HS-27A (cell line): ENCODE data around the gene RASSF10.

Experiments
- DNase-seq: peaks from one replicate; pipeline ENCODE4 v3.0.0-alpha.2; 2012; ENCODE audit warnings: low read depth, missing footprints

The RASSF10 gene

GRCh38 chr11:13008625-13009475 is at the start of gene RASSF10:
TSS of gene RASSF10 (plus strand) at chr11:13009316. CDS start at chr11:13009577, 261 bp downstream.
- no peak for DNase-seq

DNA sequence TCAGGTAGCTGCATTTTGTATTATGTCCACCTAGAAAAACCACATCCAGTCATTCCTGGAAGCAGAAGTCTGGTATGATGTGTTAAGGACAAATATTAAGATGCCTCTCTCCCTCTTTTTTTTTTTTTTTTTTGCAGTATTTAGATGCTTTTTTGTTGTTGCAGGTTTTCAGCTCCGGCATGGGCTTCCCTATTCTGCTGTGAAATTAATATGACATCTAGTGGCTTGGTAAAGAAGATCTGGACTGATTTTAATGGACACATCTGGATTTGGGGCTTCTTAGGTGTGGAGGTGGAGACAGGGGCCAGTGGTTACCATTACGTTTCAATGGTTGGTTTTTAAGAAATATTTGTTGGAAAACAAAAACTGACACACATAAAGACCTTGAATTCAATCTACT is 47.5 kb upstream of the RASSF10 start:
- no peak for DNase-seq

DNA sequence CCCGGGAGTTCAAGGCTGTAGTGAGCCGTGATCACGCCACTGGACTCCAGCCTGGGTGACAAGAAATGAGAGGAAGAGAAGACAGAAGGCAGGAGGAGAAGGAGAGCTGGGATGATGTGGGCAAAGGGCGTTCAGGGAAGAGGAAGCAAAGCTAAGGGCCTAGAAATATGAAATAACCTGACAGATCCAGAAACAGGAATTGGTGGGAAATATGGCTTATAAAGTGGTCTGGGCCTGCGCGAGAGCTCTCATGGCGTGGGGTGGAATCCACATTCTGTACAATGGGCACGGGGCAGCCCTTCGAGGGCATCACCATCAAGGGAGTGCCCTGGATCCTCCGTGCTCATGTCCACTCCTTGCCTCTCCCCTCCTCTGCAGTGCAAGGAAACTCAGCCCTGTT is 46.8 kb upstream of the RASSF10 start:
- no peak for DNase-seq

DNA sequence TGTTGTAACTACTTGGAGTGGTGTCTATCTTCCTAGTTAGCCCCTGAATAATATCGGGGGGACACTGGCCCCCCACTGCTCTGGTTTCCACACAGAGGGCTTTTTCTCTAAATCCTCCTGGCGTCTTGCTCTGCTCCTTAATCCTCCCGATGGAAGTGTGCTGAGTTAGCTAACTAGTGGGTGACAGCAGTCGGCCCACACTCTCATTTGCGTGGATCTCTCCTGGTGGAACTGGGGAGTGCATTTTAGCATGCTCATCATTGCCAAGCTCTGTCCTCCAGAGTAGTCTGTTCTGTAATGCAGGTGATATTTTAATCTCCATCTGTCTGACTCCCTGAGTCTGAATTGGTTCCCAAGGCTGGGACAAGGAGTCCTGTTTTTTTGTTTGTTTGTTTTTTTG is 46.1 kb upstream of the RASSF10 start:
- DNase-seq = no peak

- DNase-seq = peak; percentile 33
Measured at GRCh38 chr11:12963792-12964536, 45.2 kb upstream of the RASSF10 start.

GRCh38 chr11:12964650-12965049 is 44.5 kb upstream of the RASSF10 start:
- DNase-seq = no peak

GRCh38 chr11:12966002-12966401 is 43.1 kb upstream of the RASSF10 start:
- no peak for DNase-seq

GRCh38 chr11:12968101-12968500 is 41.0 kb upstream of the RASSF10 start:
- no peak for DNase-seq

DNA sequence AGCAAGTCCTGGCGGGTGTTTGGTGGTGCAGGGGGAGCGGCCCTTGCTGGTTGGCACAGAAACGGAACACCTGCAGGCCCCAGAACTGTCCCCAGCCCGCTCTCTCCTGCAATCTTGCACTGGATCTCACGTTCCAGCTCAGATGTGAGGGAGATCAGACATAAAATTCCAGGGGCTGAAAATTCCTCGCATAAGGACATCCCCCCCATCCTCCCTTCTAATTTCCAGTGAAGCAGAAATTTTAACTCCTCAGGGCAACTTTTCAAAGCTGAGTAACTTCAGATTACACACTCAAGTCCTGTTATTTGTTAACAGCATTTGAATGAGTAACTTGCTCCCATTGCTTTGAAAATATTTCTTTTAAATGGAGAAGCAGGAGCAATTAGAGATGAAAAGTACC is 40.3 kb upstream of the RASSF10 start:
- no peak for DNase-seq

- DNase-seq = no peak
Measured at GRCh38 chr11:12971955-12972354, 37.2 kb upstream of the RASSF10 start.

GRCh38 chr11:12973528-12974181 is 35.5 kb upstream of the RASSF10 start:
- no peak for DNase-seq

- DNase-seq = no peak
Measured at GRCh38 chr11:12975195-12975594, 33.9 kb upstream of the RASSF10 start.

- DNase-seq = no peak
Measured at GRCh38 chr11:12979928-12980689, 29.0 kb upstream of the RASSF10 start.

- DNase-seq = no peak
Measured at GRCh38 chr11:12981676-12982522, 27.2 kb upstream of the RASSF10 start.

DNA sequence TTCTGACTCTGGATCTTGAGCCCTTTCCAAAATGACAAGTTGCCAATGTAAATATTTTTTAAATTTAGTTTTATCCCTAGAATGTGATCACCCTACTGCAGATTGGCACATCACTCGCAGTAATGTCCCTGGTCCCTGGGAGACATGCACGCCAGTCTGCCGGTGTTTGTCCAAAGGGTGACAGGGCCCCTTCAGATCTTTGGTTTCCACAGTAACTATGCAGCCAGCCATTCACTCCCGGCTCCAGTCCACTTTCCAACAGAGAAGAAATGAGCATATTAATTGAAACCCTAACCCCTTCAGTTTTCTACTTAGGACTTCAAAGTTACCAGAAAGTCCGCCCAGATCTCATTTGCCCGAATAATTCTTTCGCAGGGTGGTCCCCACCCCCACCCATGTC is 25.8 kb upstream of the RASSF10 start:
- no peak for DNase-seq

GRCh38 chr11:12986194-12986898 is 22.8 kb upstream of the RASSF10 start:
- DNase-seq = no peak

DNA sequence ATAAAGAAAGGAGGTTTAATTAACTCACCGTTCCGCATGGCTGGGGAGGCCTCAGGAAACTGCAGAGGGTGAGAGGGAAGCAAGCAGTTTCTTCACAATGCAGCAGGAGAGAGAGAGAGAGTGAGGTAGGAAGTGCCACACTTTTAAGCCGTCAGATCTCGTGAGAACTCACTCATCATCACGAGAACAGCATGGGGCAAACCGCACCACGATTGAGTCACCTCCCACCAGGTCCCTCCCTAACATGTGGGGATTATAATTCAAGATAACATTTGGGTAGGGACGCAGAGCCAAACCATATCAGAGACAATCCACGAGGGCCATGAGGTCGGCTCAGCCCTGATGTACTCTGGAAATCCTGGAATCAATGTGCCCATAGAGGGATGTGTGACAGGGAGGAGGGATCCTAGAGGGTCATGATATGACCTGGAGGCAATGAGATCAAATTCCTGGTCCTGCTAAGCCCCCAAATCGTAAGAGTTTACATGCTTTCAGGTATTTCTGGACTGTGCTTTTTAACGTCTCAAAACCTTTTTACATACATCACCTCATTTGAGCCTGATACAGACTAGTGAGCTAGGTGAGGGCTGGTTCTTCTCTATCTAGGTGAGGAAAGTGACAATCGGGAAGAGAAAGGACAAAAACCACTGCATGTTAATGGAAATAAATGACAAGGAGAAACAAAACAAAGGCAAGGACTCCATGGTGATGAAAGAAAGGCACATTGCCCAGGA is 19.5 kb upstream of the RASSF10 start:
- DNase-seq = no peak

DNA sequence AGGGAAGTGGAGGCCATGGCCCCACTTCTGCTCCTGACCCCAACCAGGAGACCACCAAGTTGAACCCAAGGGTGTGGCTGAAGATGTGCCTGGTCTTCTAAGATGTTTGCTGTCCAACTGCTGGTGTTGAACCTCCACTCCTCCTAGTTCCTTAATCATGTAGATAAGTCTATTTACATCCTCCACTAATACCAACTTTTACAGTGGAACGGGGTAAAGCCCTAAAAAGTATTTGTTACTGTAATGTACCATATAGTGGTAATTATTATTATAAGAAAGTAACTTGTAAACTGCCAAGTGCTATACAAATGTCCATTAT is 19.0 kb upstream of the RASSF10 start:
- no peak for DNase-seq

DNA sequence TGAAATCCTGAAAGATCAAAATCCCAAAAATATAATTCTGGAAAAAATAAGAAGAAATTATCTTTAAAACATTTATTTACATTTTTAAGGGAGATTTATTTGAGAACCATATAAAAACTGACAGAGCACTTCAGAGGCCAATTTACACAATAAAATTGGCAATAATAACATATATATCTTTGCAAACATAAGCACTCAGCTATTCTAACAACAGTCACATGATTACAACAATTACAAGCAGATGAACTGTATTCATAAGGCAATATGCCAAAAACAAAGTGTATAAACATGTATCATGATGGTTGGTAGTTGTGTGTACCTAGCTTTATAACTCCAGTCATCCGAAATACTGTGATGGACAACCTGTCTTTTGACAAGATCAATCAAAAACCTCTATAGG is 17.7 kb upstream of the RASSF10 start:
- DNase-seq = no peak

DNA sequence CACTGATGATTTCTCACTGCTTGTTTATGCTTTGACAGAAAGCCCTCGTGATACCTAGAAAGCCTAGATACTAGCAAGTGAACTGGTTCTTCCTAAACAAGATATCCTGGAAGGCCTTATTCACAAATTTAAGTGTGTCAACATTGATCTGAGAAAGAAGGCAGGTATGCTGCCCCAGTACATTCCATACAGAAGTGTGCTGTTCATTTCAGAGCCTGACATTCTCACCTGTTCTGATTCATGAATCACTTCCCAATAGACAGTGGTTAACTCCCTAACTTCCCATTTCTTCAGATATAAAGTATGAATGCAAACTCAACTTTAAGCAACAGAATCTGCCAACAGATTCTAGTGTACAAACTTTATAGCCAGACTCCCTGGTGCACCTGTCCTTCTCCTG is 15.5 kb upstream of the RASSF10 start:
- DNase-seq = no peak
